SH-SY5Y (cell line): ENCODE results near the gene RRP9.

Experiments used
- GATA2 ChIP-seq: IDR thresholded peaks from 2 replicates; pipeline ENCODE4 v1.6.1; 2011; ENCODE audit warnings: mild to moderate bottlenecking, low read depth, low read length
- GATA3 ChIP-seq: IDR thresholded peaks from 2 replicates; pipeline ENCODE4 v1.6.1; 2011; ENCODE audit warnings: low read depth, mild to moderate bottlenecking, low read length, moderate library complexity

- no peak for TF ChIP-seq GATA2
- TF ChIP-seq GATA3 = no peak
Observed at GRCh38 chr3:51945926-51946705, 4.4 kb upstream of the RRP9 start.
